Measurements from ENCODE around the gene DIO2.

Gene DIO2

GRCh38 chr14:80206351-80207080 lies 4.8 kb downstream of the DIO2 start:
- no peaks in the 10 kb centered on the region for H3K36me3 ChIP-seq (replicated peaks)
- no peaks in the 10 kb centered on the region for H3K9me3 ChIP-seq
- in situ Hi-C loops (cut with MboI; ENCODE audit: low sequenced_read_pairs) = no loop called here
- no peaks in the 10 kb centered on the region for H3K27me3 ChIP-seq (ENCODE audit: low read depth)
- DNase-seq (ENCODE audit: low spot score in 2 of 2) = no peak
- no peaks in the 10 kb centered on the region; the same call in 1 of the 2 replicates for H3K4me1 ChIP-seq
- H3K4me3 ChIP-seq = no peak overlapping the region

GRCh38 chr14:80202888-80203562 lies 8.3 kb downstream of the DIO2 start:
- H3K4me3 ChIP-seq = no peak overlapping the region
- in situ Hi-C loops (cut with MboI; ENCODE audit: low sequenced_read_pairs) = no loop called here
- H3K4me1 ChIP-seq = no peaks in the 10 kb centered on the region
- peak in 1 of 2 experiments; percentile 75 for DNase-seq (ENCODE audit: low spot score in 2 of 2)
- H3K9me3 ChIP-seq = no peaks in the 10 kb centered on the region
- no peaks in the 10 kb centered on the region for H3K27me3 ChIP-seq (ENCODE audit: low read depth)
- no peaks in the 10 kb centered on the region for H3K36me3 ChIP-seq (replicated peaks)

- Histone ChIP-seq H3K9me3 (no peaks in the 10 kb centered on the region), H3K4me3 (no peak overlapping the region), H3K36me3 (replicated peaks) (no peaks in the 10 kb centered on the region), H3K4me1 (no peaks in the 10 kb centered on the region), H3K27me3 (ENCODE audit: low read depth) (no peaks in the 10 kb centered on the region)
- DNase-seq (ENCODE audit: low spot score in 2 of 2) = no peak
- in situ Hi-C loops (cut with MboI; ENCODE audit: low sequenced_read_pairs) = no loop called here
These were observed 11.2 kb downstream of the DIO2 start for GRCh38 chr14:80200093-80200492.

GRCh38 chr14:80188571-80188970 lies 22.7 kb downstream of the DIO2 start:
- in situ Hi-C loops (cut with MboI; ENCODE audit: low sequenced_read_pairs) = no loop called here
- Histone ChIP-seq H3K27me3 (ENCODE audit: low read depth) (no peaks in the 10 kb centered on the region), H3K9me3 (no peaks in the 10 kb centered on the region), H3K36me3 (replicated peaks) (no peaks in the 10 kb centered on the region), H3K4me3 (no peak overlapping the region), H3K4me1 (no peaks in the 10 kb centered on the region)
- DNase-seq (ENCODE audit: low spot score in 2 of 2) = no peak

GRCh38 chr14:80186301-80186800 lies 25.0 kb downstream of the DIO2 start:
- no peaks in the 10 kb centered on the region for H3K4me1 ChIP-seq
- no peak overlapping the region for H3K4me3 ChIP-seq
- H3K27me3 ChIP-seq (ENCODE audit: low read depth) = no peaks in the 10 kb centered on the region
- DNase-seq (ENCODE audit: low spot score in 2 of 2) = no peak
- in situ Hi-C loops (cut with MboI; ENCODE audit: low sequenced_read_pairs) = no loop called here
- H3K9me3 ChIP-seq = no peaks in the 10 kb centered on the region
- H3K36me3 ChIP-seq (replicated peaks) = no peaks in the 10 kb centered on the region

GRCh38 chr14:80176893-80177292 lies 34.4 kb downstream of the DIO2 start:
- no peaks in the 10 kb centered on the region for H3K27me3 ChIP-seq (ENCODE audit: low read depth)
- no peaks in the 10 kb centered on the region for H3K9me3 ChIP-seq
- no peak for DNase-seq (ENCODE audit: low spot score in 2 of 2)
- no peak overlapping the region for H3K4me3 ChIP-seq
- H3K4me1 ChIP-seq = no peaks in the 10 kb centered on the region
- in situ Hi-C loops (cut with MboI; ENCODE audit: low sequenced_read_pairs) = no loop called here
- H3K36me3 ChIP-seq (replicated peaks) = no peaks in the 10 kb centered on the region

- DNase-seq (ENCODE audit: low spot score in 2 of 2) = no peak
- H3K4me1 ChIP-seq = peaks cover 14% of the 10 kb centered on the region
- H3K27me3 ChIP-seq (ENCODE audit: low read depth) = no peaks in the 10 kb centered on the region
- in situ Hi-C loops (cut with MboI; ENCODE audit: low sequenced_read_pairs) = no loop called here
- H3K9me3 ChIP-seq = no peaks in the 10 kb centered on the region
- no peaks in the 10 kb centered on the region for H3K36me3 ChIP-seq (replicated peaks)
- no peak overlapping the region for H3K4me3 ChIP-seq
These were observed 38.8 kb downstream of the DIO2 start for GRCh38 chr14:80172375-80173051.

GRCh38 chr14:80167793-80168448 lies 43.4 kb downstream of the DIO2 start:
- peaks cover 14% of the 10 kb centered on the region for H3K4me1 ChIP-seq
- no peaks in the 10 kb centered on the region for H3K27me3 ChIP-seq (ENCODE audit: low read depth)
- H3K9me3 ChIP-seq = no peaks in the 10 kb centered on the region
- in situ Hi-C loops (cut with MboI; ENCODE audit: low sequenced_read_pairs) = no loop called here
- no peaks in the 10 kb centered on the region for H3K36me3 ChIP-seq (replicated peaks)
- H3K4me3 ChIP-seq = no peak overlapping the region
- DNase-seq (ENCODE audit: low spot score in 2 of 2) = no peak

GRCh38 chr14:80164991-80165721 lies 46.1 kb downstream of the DIO2 start:
- in situ Hi-C loops (cut with MboI; ENCODE audit: low sequenced_read_pairs) = no loop called here
- no peaks in the 10 kb centered on the region for H3K36me3 ChIP-seq (replicated peaks)
- no peak for DNase-seq (ENCODE audit: low spot score in 2 of 2)

GRCh38 chr14:80152763-80153162 lies 58.5 kb downstream of the DIO2 start:
- in situ Hi-C loops (cut with MboI; ENCODE audit: low sequenced_read_pairs) = no loop called here
- Histone ChIP-seq H3K27me3 (ENCODE audit: low read depth) (no peaks in the 10 kb centered on the region), H3K36me3 (replicated peaks) (no peaks in the 10 kb centered on the region), H3K9me3 (no peaks in the 10 kb centered on the region), H3K4me3 (no peak overlapping the region), H3K4me1 (no peaks in the 10 kb centered on the region)
- DNase-seq (ENCODE audit: low spot score in 2 of 2) = no peak

More at GRCh38 chr14:80164991-80165721, 46.1 kb downstream of the DIO2 start:
- H3K4me1 ChIP-seq = peaks cover 14% of the 10 kb centered on the region
- H3K27me3 ChIP-seq (ENCODE audit: low read depth) = no peaks in the 10 kb centered on the region
- no peak overlapping the region for H3K4me3 ChIP-seq
- H3K9me3 ChIP-seq = no peaks in the 10 kb centered on the region

- DNase-seq (ENCODE audit: low spot score in 2 of 2) = no peak
These were observed 59.1 kb downstream of the DIO2 start for GRCh38 chr14:80152166-80152565.

GRCh38 chr14:80150301-80150700 lies 61.0 kb downstream of the DIO2 start:
- no peaks in the 10 kb centered on the region for H3K27me3 ChIP-seq (ENCODE audit: low read depth)
- H3K4me1 ChIP-seq = no peaks in the 10 kb centered on the region
- no peak overlapping the region for H3K4me3 ChIP-seq
- DNase-seq (ENCODE audit: low spot score in 2 of 2) = no peak
- in situ Hi-C loops (cut with MboI; ENCODE audit: low sequenced_read_pairs) = no loop called here
- no peaks in the 10 kb centered on the region for H3K9me3 ChIP-seq
- H3K36me3 ChIP-seq (replicated peaks) = no peaks in the 10 kb centered on the region

More at GRCh38 chr14:80152166-80152565, 59.1 kb downstream of the DIO2 start:
- Histone ChIP-seq H3K9me3 (no peaks in the 10 kb centered on the region), H3K4me3 (no peak overlapping the region), H3K4me1 (no peaks in the 10 kb centered on the region), H3K36me3 (replicated peaks) (no peaks in the 10 kb centered on the region), H3K27me3 (ENCODE audit: low read depth) (no peaks in the 10 kb centered on the region)
- in situ Hi-C loops (cut with MboI; ENCODE audit: low sequenced_read_pairs) = no loop called here
